Adipocyte (in vitro differentiated cells): Measurements from ENCODE around the gene LINC01488.

Experiments
- DNase-seq: peaks from one replicate; pipeline ENCODE4 v3.0.0-alpha.2; 2015; ENCODE audit warnings: low read depth
- H3K27me3 ChIP-seq: replicated peaks from 2 replicates; pipeline ENCODE4 v1.7.0; 2013; ENCODE audit warnings: mild to moderate bottlenecking, low read length, moderate library complexity; ENCODE audit not compliant: control insufficient read depth, insufficient read depth
- H3K36me3 ChIP-seq: 2 replicates; pipeline ENCODE4 v1.7.0; 2013; ENCODE audit warnings: low read length, mild to moderate bottlenecking, moderate library complexity; ENCODE audit not compliant: control insufficient read depth, insufficient read depth, severe bottlenecking
- H3K4me1 ChIP-seq: 2 replicates; pipeline ENCODE4 v1.7.0; 2013; ENCODE audit warnings: mild to moderate bottlenecking, low read length, moderate library complexity; ENCODE audit not compliant: control insufficient read depth, insufficient read depth
- H3K4me3 ChIP-seq: 2 replicates; pipeline ENCODE4 v1.7.0; 2013; ENCODE audit warnings: mild to moderate bottlenecking, low read length, moderate library complexity
- H3K9ac ChIP-seq: 2 replicates; pipeline ENCODE4 v1.7.0; 2013; ENCODE audit warnings: mild to moderate bottlenecking, low read length, moderate library complexity
- H3K9me3 ChIP-seq: 2 replicates; pipeline ENCODE4 v1.7.0; 2013; ENCODE audit warnings: mild to moderate bottlenecking, low read length, moderate library complexity; ENCODE audit not compliant: control insufficient read depth

Gene LINC01488

GRCh38 chr11:69481393-69481844 lies at the start of gene LINC01488:
LINC01488 (plus strand) TSS chr11:69481663.
- no peak within 1 kb of the TSS for H3K4me3 ChIP-seq
- no peak for DNase-seq
- no peak within 1 kb of the TSS for H3K9ac ChIP-seq
- H3K4me1 ChIP-seq = peaks cover 6% of the 10 kb centered on the region
- H3K36me3 ChIP-seq = no peaks in the 10 kb centered on the region
- H3K9me3 ChIP-seq = peaks cover 12% of the 10 kb centered on the region
- H3K27me3 ChIP-seq = peaks cover 27% of the 10 kb centered on the region

- Histone ChIP-seq H3K27me3 (no peaks in the 10 kb centered on the region), H3K4me1 (peaks cover 6% of the 10 kb centered on the region), H3K4me3 (no peak overlapping the region), H3K9ac (no peak overlapping the region), H3K9me3 (no peaks in the 10 kb centered on the region), H3K36me3 (no peaks in the 10 kb centered on the region)
- no peak for DNase-seq
Measured at GRCh38 chr11:69431893-69432738, 49.3 kb upstream of the LINC01488 start.

- Histone ChIP-seq H3K27me3 (no peaks in the 10 kb centered on the region), H3K9ac (no peak overlapping the region), H3K36me3 (no peaks in the 10 kb centered on the region), H3K9me3 (no peaks in the 10 kb centered on the region), H3K4me1 (peaks cover 6% of the 10 kb centered on the region), H3K4me3 (no peak overlapping the region)
- no peak for DNase-seq
Measured at GRCh38 chr11:69433741-69434140, 47.7 kb upstream of the LINC01488 start.

GRCh38 chr11:69434471-69434931 lies 47.0 kb upstream of the LINC01488 start:
- no peak for DNase-seq
- no peaks in the 10 kb centered on the region for H3K27me3 ChIP-seq
- peaks cover 6% of the 10 kb centered on the region for H3K4me1 ChIP-seq
- no peaks in the 10 kb centered on the region for H3K9me3 ChIP-seq
- no peak overlapping the region for H3K9ac ChIP-seq
- H3K4me3 ChIP-seq = no peak overlapping the region
- no peaks in the 10 kb centered on the region for H3K36me3 ChIP-seq

GRCh38 chr11:69435161-69435986 lies 46.1 kb upstream of the LINC01488 start:
- no peaks in the 10 kb centered on the region for H3K9me3 ChIP-seq
- H3K4me3 ChIP-seq = no peak overlapping the region
- H3K4me1 ChIP-seq = peaks cover 6% of the 10 kb centered on the region
- no peaks in the 10 kb centered on the region for H3K27me3 ChIP-seq
- no peak overlapping the region for H3K9ac ChIP-seq
- no peak for DNase-seq
- H3K36me3 ChIP-seq = no peaks in the 10 kb centered on the region

GRCh38 chr11:69436041-69436982 lies 45.2 kb upstream of the LINC01488 start:
- peaks cover 6% of the 10 kb centered on the region for H3K4me1 ChIP-seq
- no peak for DNase-seq
- no peaks in the 10 kb centered on the region for H3K36me3 ChIP-seq
- no peaks in the 10 kb centered on the region for H3K9me3 ChIP-seq
- H3K9ac ChIP-seq = no peak overlapping the region
- no peaks in the 10 kb centered on the region for H3K27me3 ChIP-seq
- H3K4me3 ChIP-seq = no peak overlapping the region

GRCh38 chr11:69437001-69437875 lies 44.2 kb upstream of the LINC01488 start:
- no peaks in the 10 kb centered on the region for H3K9me3 ChIP-seq
- H3K4me1 ChIP-seq = peaks cover 9% of the 10 kb centered on the region
- no peak overlapping the region for H3K4me3 ChIP-seq
- no peak for DNase-seq
- no peaks in the 10 kb centered on the region for H3K36me3 ChIP-seq
- no peaks in the 10 kb centered on the region for H3K27me3 ChIP-seq
- no peak overlapping the region for H3K9ac ChIP-seq

- DNase-seq = no peak
- no peak overlapping the region for H3K4me3 ChIP-seq
- H3K27me3 ChIP-seq = no peaks in the 10 kb centered on the region
- no peak overlapping the region for H3K9ac ChIP-seq
- peaks cover 15% of the 10 kb centered on the region for H3K4me1 ChIP-seq
- H3K9me3 ChIP-seq = no peaks in the 10 kb centered on the region
- H3K36me3 ChIP-seq = no peaks in the 10 kb centered on the region
Measured at GRCh38 chr11:69437876-69438205, 43.6 kb upstream of the LINC01488 start.

- no peak overlapping the region for H3K9ac ChIP-seq
- no peak for DNase-seq
- H3K4me1 ChIP-seq = peaks cover 18% of the 10 kb centered on the region
- no peaks in the 10 kb centered on the region for H3K9me3 ChIP-seq
- no peaks in the 10 kb centered on the region for H3K36me3 ChIP-seq
- no peaks in the 10 kb centered on the region for H3K27me3 ChIP-seq
- H3K4me3 ChIP-seq = no peak overlapping the region
Measured at GRCh38 chr11:69438286-69438920, 43.1 kb upstream of the LINC01488 start.

- Histone ChIP-seq H3K4me1 (peaks cover 24% of the 10 kb centered on the region), H3K9ac (no peak overlapping the region), H3K9me3 (no peaks in the 10 kb centered on the region), H3K36me3 (no peaks in the 10 kb centered on the region), H3K27me3 (no peaks in the 10 kb centered on the region), H3K4me3 (no peak overlapping the region)
- no peak for DNase-seq
Measured at GRCh38 chr11:69439127-69439526, 42.3 kb upstream of the LINC01488 start.
